Left cardiac atrium (tissue), 4 donors: Measurements from ENCODE around the gene MRPL28. TPM values are rescaled to one million over a fixed set of nuclear protein-coding genes. Genes with fewer than 3 reads are reported as not detected.
"Not testable (repeated sequence)": the region's sequence is repeated elsewhere in the genome, so short reads cannot be mapped to it uniquely, and the experiment has no call there.

Source experiments
- ATAC-seq, 2 donors: fragments of 200-7000 bp; cut with Tn5 transposase; one replicate each; pipeline ENCODE4 v1.9.1; 2020; ENCODE audit warnings: mild to moderate bottlenecking in 2 of 2, moderate library complexity in 2 of 2
- DNase-seq: peaks from one replicate; pipeline ENCODE4 v3.0.0-alpha.2; 2020
- intact Hi-C, 2 donors: fragments of 100-400 bp; cut with DNase I; formaldehyde crosslinking; loops; one replicate each; pipeline versions ENCODE4 v1.14.1 to v1.15.1; 2022 to 2023
- total RNA-seq, 2 donors: library from RNA; stranded (reverse); fragmentation: NEBNext Ultra II Directional; extraction: Animal tissue kit (Norgen Biotek cat#: 25700); gene quantifications; one replicate each; pipeline ENCODE4 v1.2.1, GENCODE V29; 2021
- donor health status: DM: no; HTN: yes; CAD: no.
- donor health status: DM: no; HTN: yes; CAD: no; lungs with severe emphysema.
- donor health status: DM: yes; HTN: yes; CAD: no.
- donor health status: Dilated cardiomyopathy.

Gene MRPL28
- total RNA-seq, 2 donors from 2014 or later = 63.2 to 63.4 TPM

GRCh38 chr16:333406-334094 lies 36.8 kb downstream of the MRPL28 start:
- intact Hi-C loops = no loop called here
- ATAC-seq (peak in 1 of 2 donors; percentile 50), DNase-seq (no peak)

- intact Hi-C loops, DNase-seq, ATAC-seq: not testable (repeated sequence)
These were observed 39.0 kb downstream of the MRPL28 start for GRCh38 chr16:331181-331814.

- intact Hi-C loops = no loop called here
- DNase-seq (no peak), ATAC-seq (no peak)
These were observed 39.6 kb downstream of the MRPL28 start for GRCh38 chr16:330741-331140.

GRCh38 chr16:325375-326145 lies 44.8 kb downstream of the MRPL28 start:
- DNase-seq (no peak), ATAC-seq (no peak)
- intact Hi-C loops = no loop called here

- intact Hi-C loops = no loop called here
- ATAC-seq (peak; percentile 18 to 28), DNase-seq (no peak)
These were observed 45.6 kb downstream of the MRPL28 start for GRCh38 chr16:324451-325334.

- no peak for ATAC-seq
- intact Hi-C loops = no loop called here
- DNase-seq = no peak
These were observed 46.2 kb downstream of the MRPL28 start for GRCh38 chr16:324201-324450.

- intact Hi-C loops = no loop called here
- DNase-seq = no peak
- no peak for ATAC-seq
These were observed 47.7 kb downstream of the MRPL28 start for GRCh38 chr16:322476-323143.

- DNase-seq (no peak), ATAC-seq (no peak)
- intact Hi-C loops = no loop called here
These were observed 48.8 kb downstream of the MRPL28 start for GRCh38 chr16:321532-321931.

- intact Hi-C loops = no loop called here
- no peak for ATAC-seq
- DNase-seq = no peak
These were observed 50.1 kb downstream of the MRPL28 start for GRCh38 chr16:320206-320605.

- intact Hi-C loops = no loop called here
- no peak for DNase-seq
- ATAC-seq = no peak
These were observed 51.7 kb downstream of the MRPL28 start for GRCh38 chr16:318628-319027.

- DNase-seq (no peak), ATAC-seq (no peak)
- intact Hi-C loops = no loop called here
These were observed 52.8 kb downstream of the MRPL28 start for GRCh38 chr16:317583-317982.

Other genes starting within 250 kb of the MRPL28 start
- gene NPRL3, start 231.9 kb downstream of the MRPL28 start, total RNA-seq = 10 to 100 TPM; 18.3 to 18.7 TPM
- under 1 TPM in 1 of 2 donors, not detected in 1; 0.32 TPM for gene HBZ, start 217.9 kb downstream of the MRPL28 start, total RNA-seq
- gene HBM, start 204.6 kb downstream of the MRPL28 start, total RNA-seq = not detected
- 100 to 1,000 TPM in 1 of 2 donors, 10 to 100 TPM in 1; 50.7 to 136 TPM for gene HBA2, start 197.7 kb downstream of the MRPL28 start, total RNA-seq
- 100 to 1,000 TPM in 1 of 2 donors, 10 to 100 TPM in 1; 62.0 to 232 TPM for gene HBA1, start 193.9 kb downstream of the MRPL28 start, total RNA-seq
- not detected for gene HBQ1, start 190.1 kb downstream of the MRPL28 start, total RNA-seq
- 10 to 100 TPM; 28.2 to 32.9 TPM for gene LUC7L, start 141.1 kb downstream of the MRPL28 start, total RNA-seq
- gene FAM234A, start 135.7 kb downstream of the MRPL28 start, total RNA-seq = 100 to 1,000 TPM; 119 to 160 TPM
- 10 to 100 TPM; 14.8 to 15.3 TPM for gene RGS11, start 94.6 kb downstream of the MRPL28 start, total RNA-seq
- gene ARHGDIG, start 89.9 kb downstream of the MRPL28 start, total RNA-seq = 1 to 10 TPM; 4.9 to 5.1 TPM
- 1 to 10 TPM; 2.4 to 3.6 TPM for gene PDIA2, start 87.4 kb downstream of the MRPL28 start, total RNA-seq
- 10 to 100 TPM; 10.9 to 12.3 TPM for gene AXIN1, start 17.8 kb downstream of the MRPL28 start, total RNA-seq
- gene PGAP6, start 11.4 kb upstream of the MRPL28 start, total RNA-seq = 10 to 100 TPM; 27.3 to 33.5 TPM
- gene NME4, start 26.7 kb upstream of the MRPL28 start, total RNA-seq = 10 to 100 TPM; 45.3 to 71.1 TPM
- 10 to 100 TPM in 1 of 2 donors, 1 to 10 TPM in 1; 8.9 to 15.9 TPM for gene DECR2, start 31.3 kb upstream of the MRPL28 start, total RNA-seq
- gene RAB11FIP3, start 55.1 kb upstream of the MRPL28 start, total RNA-seq = 10 to 100 TPM; 24.2 to 38.1 TPM
- gene CAPN15, start 157.2 kb upstream of the MRPL28 start, total RNA-seq = 10 to 100 TPM; 19.2 to 25.8 TPM
- not detected for gene PRR35, start 189.9 kb upstream of the MRPL28 start, total RNA-seq
- under 1 TPM; 0.10 to 0.97 TPM for gene NHLRC4, start 196.5 kb upstream of the MRPL28 start, total RNA-seq
- gene PIGQ, start 199.4 kb upstream of the MRPL28 start, total RNA-seq = 10 to 100 TPM; 19.1 to 21.3 TPM
- gene RAB40C, start 219.5 kb upstream of the MRPL28 start, total RNA-seq = 10 to 100 TPM in 1 of 2 donors, 1 to 10 TPM in 1; 9.9 to 13.5 TPM